ENCODE data around the gene ESRRA. TPM values are rescaled to one million over a fixed set of nuclear protein-coding genes. Genes with fewer than 3 reads are reported as not detected.

The ESRRA gene
- total and polyA plus RNA-seq, 2 of the 13 experiments (the other 11 are each of a cell fraction or from before 2014, with no cell fraction given), result 18.1 to 36.3 TPM

DNA sequence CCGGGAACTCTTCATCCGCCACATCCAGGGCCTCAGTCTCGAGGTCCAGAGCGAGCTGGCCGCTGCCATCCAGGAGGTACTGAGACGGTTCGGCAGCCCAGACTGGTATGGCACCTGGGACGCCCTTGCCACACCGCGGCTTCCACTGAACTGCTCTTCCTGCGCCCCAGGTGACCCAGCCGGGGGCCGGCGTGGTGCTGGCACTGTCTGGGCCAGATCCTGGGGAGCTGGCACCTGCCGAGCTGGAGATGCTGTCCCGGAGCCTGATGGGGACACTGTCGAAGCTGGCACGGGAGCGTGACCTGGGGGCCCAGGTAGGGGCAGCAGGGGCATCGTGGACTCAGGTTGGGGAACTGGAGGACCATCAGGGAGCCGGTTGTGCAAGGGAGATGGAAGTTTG lies 36.1 kb downstream of the ESRRA start:
- POLR2A ChIA-PET, result interaction anchor here (0.7 to 2.7 kb wide), 3 partner anchors 14 to 156 kb away, joined by 3 to 13 read pairs (median 10); partner anchors contain the start of genes PRDX5, STIP1 and TRMT112
- Histone ChIP-seq H3K4me3 (replicated peaks in 1 of 3; ENCODE audit: insufficient read depth in 1 of 3, low read depth in 2 of 3, low read length in 3 of 3) (no peak overlapping the region), H4K20me1 (ENCODE audit: insufficient read depth, low read length) (no peaks in the 10 kb centered on the region), H3K4me2 (ENCODE audit: low read depth, low read length) (peak overlapping the region; percentile 55; the same call in 1 of the 2 replicates), H3K9ac (ENCODE audit: insufficient read depth, low read depth, low read length) (no peak overlapping the region), H2AFZ (ENCODE audit: low read length) (no peak overlapping the region), H3K4me1 (ENCODE audit: insufficient read depth, low read length) (peaks cover 34% of the 10 kb centered on the region), H3K9me3 (ENCODE audit: low read length) (no peaks in the 10 kb centered on the region), H3K36me3 (replicated peaks in 1 of 2; ENCODE audit: control insufficient read depth in 1 of 2, insufficient read depth in 2 of 2, low read length in 2 of 2) (no peaks in the 10 kb centered on the region), H3K79me2 (ENCODE audit: insufficient read depth, low read length) (no peaks in the 10 kb centered on the region), H3K27ac (ENCODE audit: extremely low read length, insufficient read depth, low read length) (no peak overlapping the region), H3K27me3 (ENCODE audit: control insufficient read depth in 1 of 2, insufficient read depth in 2 of 2, low read length in 2 of 2) (peaks cover 3 to 43% of the 10 kb centered on the region in 2 experiments; a peak in 4 of 5 replicates)
- CTCF ChIA-PET (ENCODE audit: low intra/inter-chr PET ratio, low total read pairs), result interaction anchor here (1.2 kb wide), 1 partner anchor 14 kb away, joined by 3 read pairs; no protein-coding TSS in a partner anchor
- no peak for ATAC-seq
- in situ Hi-C loops (cut with HindIII; ENCODE audit: extremely low pct_ligation_motif_present, low pct_unique_long_range_greater_than_20kb), result no loop called here
- intact Hi-C loops (cut with micrococcal nuclease; ENCODE audit: unreplicated experiment), result no loop called here
- no peak for FAIRE-seq
- 71% methylated on average over 9 of the region's 21 CpGs for WGBS (ENCODE audit: low lambda C conversion rate)
- no peak for DNase-seq (ENCODE audit: low spot score)
- 0 out of 2 replicates have a peak, but pooled peaks have one; percentile 7 for TF ChIP-seq HES4 (CRISPR knock-in tag; IDR thresholded peaks at IDR 0.05; ENCODE audit: borderline replicate concordance)
- no peak for TF ChIP-seq NFKBIZ (CRISPR knock-in tag; IDR thresholded peaks at IDR 0.05)
- BruUV-seq (replicated peaks), result no TSS peak

DNA sequence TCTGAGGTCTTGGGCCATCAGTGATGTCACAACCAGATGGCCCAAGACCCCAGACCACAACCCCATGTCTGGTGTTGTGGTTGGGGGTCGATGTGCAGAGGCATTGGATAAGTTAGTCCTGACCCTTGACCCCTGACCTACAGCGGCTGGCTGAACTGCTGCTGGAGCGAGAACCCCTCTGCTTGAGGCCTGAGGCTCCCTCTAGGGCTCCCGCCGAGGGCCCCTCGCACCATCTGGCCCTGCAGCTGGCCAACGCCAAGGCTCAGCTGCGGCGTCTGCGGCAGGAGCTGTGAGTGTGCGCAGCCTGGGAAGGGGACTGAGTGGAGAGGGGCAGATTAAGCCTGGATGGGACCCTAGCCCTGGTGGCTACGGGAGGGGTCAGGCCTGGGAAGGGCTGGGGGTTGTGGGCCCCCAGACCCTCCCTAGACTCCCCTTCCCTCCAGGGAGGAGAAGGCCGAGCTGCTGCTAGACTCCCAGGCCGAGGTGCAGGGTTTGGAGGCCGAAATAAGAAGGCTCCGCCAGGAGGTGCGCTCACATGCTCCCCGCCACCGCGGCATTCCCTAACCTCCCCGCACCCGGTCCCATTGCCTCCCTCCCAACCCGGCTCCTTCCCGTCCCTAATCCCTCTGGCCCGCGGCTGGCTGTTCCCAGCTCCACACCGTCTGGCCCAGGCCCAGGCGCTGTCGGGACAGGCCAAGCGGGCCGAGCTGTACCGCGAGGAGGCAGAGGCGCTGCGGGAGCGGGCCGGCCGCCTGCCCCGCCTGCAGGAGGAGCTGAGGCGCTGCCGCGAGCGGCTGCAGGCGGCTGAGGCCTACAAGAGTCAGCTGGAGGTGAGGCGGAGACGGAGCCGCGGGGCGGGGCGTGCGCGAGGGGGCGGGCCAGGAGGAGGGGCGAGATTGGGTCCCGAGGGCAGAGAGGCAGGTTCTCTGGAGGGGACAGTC lies 36.8 kb downstream of the ESRRA start:
- Histone ChIP-seq H4K20me1 (ENCODE audit: insufficient read depth, low read length) (no peaks in the 10 kb centered on the region), H2AFZ (ENCODE audit: low read length) (no peak overlapping the region), H3K36me3 (replicated peaks in 1 of 2; ENCODE audit: control insufficient read depth in 1 of 2, insufficient read depth in 2 of 2, low read length in 2 of 2) (no peaks in the 10 kb centered on the region), H3K9me3 (ENCODE audit: low read length) (no peaks in the 10 kb centered on the region), H3K79me2 (ENCODE audit: insufficient read depth, low read length) (no peaks in the 10 kb centered on the region), H3K4me2 (ENCODE audit: low read depth, low read length) (peak overlapping the region; percentile 65), H3K4me3 (replicated peaks in 1 of 3; ENCODE audit: insufficient read depth in 1 of 3, low read depth in 2 of 3, low read length in 3 of 3) (peak overlapping the region in 2 of 3 experiments; percentile 46 to 64; a peak in 4 of 6 replicates), H3K27ac (ENCODE audit: extremely low read length, insufficient read depth, low read length) (no peak overlapping the region), H3K9ac (ENCODE audit: insufficient read depth, low read depth, low read length) (peak overlapping the region; percentile 31; the same call in 1 of the 2 replicates), H3K27me3 (ENCODE audit: control insufficient read depth in 1 of 2, insufficient read depth in 2 of 2, low read length in 2 of 2) (peaks cover 3 to 43% of the 10 kb centered on the region in 2 experiments; a peak in 4 of 5 replicates), H3K4me1 (ENCODE audit: insufficient read depth, low read length) (peaks cover 36% of the 10 kb centered on the region)
- WGBS (ENCODE audit: low lambda C conversion rate), result 18% methylated on average over 39 of the region's 55 CpGs
- no TSS peak for BruUV-seq (replicated peaks)
- CTCF ChIA-PET (ENCODE audit: low intra/inter-chr PET ratio, low total read pairs), result interaction anchor here (1.2 kb wide), 1 partner anchor 13 kb away, joined by 3 read pairs; no protein-coding TSS in a partner anchor
- FAIRE-seq (no peak), DNase-seq (ENCODE audit: low spot score) (peak; percentile 63), ATAC-seq (peak; percentile 84)
- intact Hi-C loops (cut with micrococcal nuclease; ENCODE audit: unreplicated experiment) (no loop called here), in situ Hi-C loops (cut with HindIII; ENCODE audit: extremely low pct_ligation_motif_present, low pct_unique_long_range_greater_than_20kb) (no loop called here)
- POLR2A ChIA-PET, result interaction anchor here (1.0 to 2.7 kb wide), 3 partner anchors 10 to 24 kb away, joined by 7 to 13 read pairs (median 10); partner anchors contain the start of genes PRDX5 and TRMT112
- TF ChIP-seq DPF2 (CRISPR knock-in tag; IDR thresholded peaks at IDR 0.05; ENCODE audit: borderline replicate concordance, low read depth), result no peak
- TF ChIP-seq ZNF337 (CRISPR knock-in tag; IDR thresholded peaks at IDR 0.05; ENCODE audit: borderline replicate concordance, low read depth), result no peak
- TF ChIP-seq AKAP8 (CRISPR knock-in tag; IDR thresholded peaks at IDR 0.05), result no peak
- no peak for TF ChIP-seq ZNF660 (CRISPR knock-in tag; IDR thresholded peaks at IDR 0.05; ENCODE audit: borderline replicate concordance, low read depth)
- no peak for TF ChIP-seq ZBTB42 (CRISPR knock-in tag; IDR thresholded peaks at IDR 0.05)
- TF ChIP-seq, protein P1, sequence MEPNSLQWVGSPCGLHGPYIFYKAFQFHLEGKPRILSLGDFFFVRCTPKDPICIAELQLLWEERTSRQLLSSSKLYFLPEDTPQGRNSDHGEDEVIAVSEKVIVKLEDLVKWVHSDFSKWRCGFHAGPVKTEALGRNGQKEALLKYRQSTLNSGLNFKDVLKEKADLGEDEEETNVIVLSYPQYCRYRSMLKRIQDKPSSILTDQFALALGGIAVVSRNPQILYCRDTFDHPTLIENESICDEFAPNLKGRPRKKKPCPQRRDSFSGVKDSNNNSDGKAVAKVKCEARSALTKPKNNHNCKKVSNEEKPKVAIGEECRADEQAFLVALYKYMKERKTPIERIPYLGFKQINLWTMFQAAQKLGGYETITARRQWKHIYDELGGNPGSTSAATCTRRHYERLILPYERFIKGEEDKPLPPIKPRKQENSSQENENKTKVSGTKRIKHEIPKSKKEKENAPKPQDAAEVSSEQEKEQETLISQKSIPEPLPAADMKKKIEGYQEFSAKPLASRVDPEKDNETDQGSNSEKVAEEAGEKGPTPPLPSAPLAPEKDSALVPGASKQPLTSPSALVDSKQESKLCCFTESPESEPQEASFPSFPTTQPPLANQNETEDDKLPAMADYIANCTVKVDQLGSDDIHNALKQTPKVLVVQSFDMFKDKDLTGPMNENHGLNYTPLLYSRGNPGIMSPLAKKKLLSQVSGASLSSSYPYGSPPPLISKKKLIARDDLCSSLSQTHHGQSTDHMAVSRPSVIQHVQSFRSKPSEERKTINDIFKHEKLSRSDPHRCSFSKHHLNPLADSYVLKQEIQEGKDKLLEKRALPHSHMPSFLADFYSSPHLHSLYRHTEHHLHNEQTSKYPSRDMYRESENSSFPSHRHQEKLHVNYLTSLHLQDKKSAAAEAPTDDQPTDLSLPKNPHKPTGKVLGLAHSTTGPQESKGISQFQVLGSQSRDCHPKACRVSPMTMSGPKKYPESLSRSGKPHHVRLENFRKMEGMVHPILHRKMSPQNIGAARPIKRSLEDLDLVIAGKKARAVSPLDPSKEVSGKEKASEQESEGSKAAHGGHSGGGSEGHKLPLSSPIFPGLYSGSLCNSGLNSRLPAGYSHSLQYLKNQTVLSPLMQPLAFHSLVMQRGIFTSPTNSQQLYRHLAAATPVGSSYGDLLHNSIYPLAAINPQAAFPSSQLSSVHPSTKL (CRISPR knock-in tag; IDR thresholded peaks at IDR 0.05), result 0 out of 2 replicates have a peak, but pooled peaks have one; percentile 9
- 0 out of 2 replicates have a peak, but pooled peaks have one; percentile 26 for TF ChIP-seq KAT8 (CRISPR knock-in tag; IDR thresholded peaks at IDR 0.05)
- TF ChIP-seq SOX6 (IDR thresholded peaks at IDR 0.05), result no peak
- TF ChIP-seq SOX6 (CRISPR knock-in tag; IDR thresholded peaks at IDR 0.05), result no peak
- TF ChIP-seq NONO (IDR thresholded peaks at IDR 0.05), result no peak
- 0 out of 2 replicates have a peak, but pooled peaks have one; percentile 37 for TF ChIP-seq NONO (CRISPR knock-in tag; conservative IDR thresholded peaks at IDR 0.05)
